HEK293T (cell line): ENCODE measurements around the gene MRPS2.

Experiments used
- BHLHE40 ChIP-seq: fragments of 450-650 bp; IDR thresholded peaks from 2 replicates; pipeline ENCODE4 v1.6.1; 2016; ENCODE audit warnings: mild to moderate bottlenecking, moderate library complexity, borderline replicate concordance
- CTBP1 ChIP-seq: fragments of 450-650 bp; IDR thresholded peaks from 2 replicates; pipeline ENCODE4 v1.6.1; 2016; ENCODE audit warnings: borderline replicate concordance
- ELF4 ChIP-seq: fragments of 450-650 bp; IDR thresholded peaks from 2 replicates; pipeline ENCODE4 v1.6.1; 2017; ENCODE audit warnings: antibody characterized with exemption
- FOXM1 ChIP-seq: fragments of 450-650 bp; IDR thresholded peaks from 2 replicates; pipeline ENCODE4 v1.6.1; 2017; ENCODE audit warnings: mild to moderate bottlenecking, borderline replicate concordance
- L3MBTL2 ChIP-seq: fragments of 450-650 bp; conservative IDR thresholded peaks from 2 replicates; pipeline ENCODE4 v1.6.1; 2016; ENCODE audit warnings: mild to moderate bottlenecking
- LEF1 ChIP-seq: fragments of 450-650 bp; IDR thresholded peaks from 2 replicates; pipeline ENCODE4 v1.6.1; 2017; ENCODE audit warnings: mild to moderate bottlenecking, borderline replicate concordance
- NFRKB ChIP-seq: fragments of 450-650 bp; IDR thresholded peaks from 2 replicates; pipeline ENCODE4 v1.6.1; 2016; ENCODE audit warnings: mild to moderate bottlenecking, moderate library complexity
- SP1 ChIP-seq: fragments of 450-650 bp; IDR thresholded peaks from 2 replicates; pipeline ENCODE4 v1.6.1; 2017
- SUZ12 ChIP-seq: fragments of 450-650 bp; IDR thresholded peaks from 2 replicates; pipeline ENCODE4 v1.6.1; 2016; ENCODE audit warnings: mild to moderate bottlenecking
- TARDBP ChIP-seq: fragments of 450-650 bp; IDR thresholded peaks from 2 replicates; pipeline ENCODE4 v1.6.1; 2016

DNA sequence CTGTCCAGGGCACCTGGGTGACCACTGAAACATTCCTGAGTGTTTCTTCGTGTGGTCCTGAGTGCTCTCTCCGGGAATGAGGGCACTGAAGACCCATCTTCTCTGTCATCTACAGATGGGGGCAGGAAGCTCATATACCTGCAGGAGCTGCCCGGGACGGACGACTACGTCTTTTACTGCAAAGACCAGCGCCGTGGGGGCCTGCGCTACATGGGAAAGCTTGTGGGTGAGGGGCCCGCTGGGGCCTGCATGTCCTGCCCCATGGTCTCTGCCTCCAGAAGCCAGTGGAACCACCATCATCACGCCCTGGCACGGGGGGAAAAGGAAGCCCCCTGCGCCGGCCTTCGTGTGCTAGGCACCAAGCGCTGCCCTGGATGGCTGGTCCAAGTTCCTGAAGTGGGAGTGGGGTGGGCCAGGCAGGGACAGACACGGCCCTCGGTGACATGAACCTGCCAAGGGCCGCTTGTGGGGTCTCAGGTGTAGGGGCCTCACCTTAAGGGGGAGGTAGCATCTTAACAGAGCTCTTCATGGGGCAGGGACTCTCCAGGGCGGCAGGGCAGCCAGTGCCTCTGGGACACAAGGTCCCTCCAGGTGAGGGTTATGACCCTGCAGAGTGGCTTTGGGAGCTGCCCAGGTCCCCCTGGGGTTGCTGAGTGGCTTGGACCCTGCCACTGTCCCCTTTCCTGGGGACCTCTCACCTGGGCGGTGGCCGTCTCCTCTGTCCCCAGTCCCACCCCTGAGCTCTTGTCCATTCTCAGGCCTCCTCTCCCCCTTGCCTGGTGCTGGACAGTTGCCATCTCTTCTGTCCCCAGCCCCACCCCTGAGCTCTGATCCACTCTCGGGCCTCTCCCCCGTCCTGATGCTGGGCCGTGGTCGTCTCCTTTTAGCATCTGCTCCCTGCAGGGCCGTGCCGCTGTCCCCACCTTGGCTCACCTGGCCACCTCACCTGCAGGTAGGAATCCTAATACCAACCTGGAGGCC lies 47.6 kb downstream of the MRPS2 start:
- no peak for TF ChIP-seq L3MBTL2
- no peak for TF ChIP-seq SP1
- no peak for TF ChIP-seq FOXM1
- no peak for TF ChIP-seq LEF1
- TF ChIP-seq BHLHE40 = no peak
- no peak for TF ChIP-seq NFRKB
- no peak for TF ChIP-seq ELF4
- TF ChIP-seq CTBP1 = no peak
- no peak for TF ChIP-seq TARDBP
- TF ChIP-seq SUZ12 = no peak
